CD4-positive, alpha-beta T cell (primary cell): ENCODE data around the gene SQSTM1. TPM values are rescaled to one million over a fixed set of nuclear protein-coding genes. Genes with fewer than 3 reads are reported as not detected.

ENCODE experiments used
- ATAC-seq: fragments of 200-7000 bp; cut with Tn5 transposase; one replicate; pipeline ENCODE4 v1.10.0; 2022; ENCODE audit warnings: mild to moderate bottlenecking; ENCODE audit not compliant: poor library complexity
- CTCF ChIA-PET: fragments of 350-600 bp; sonication (Branson Sonifier 250); formaldehyde crosslinking; loops from one replicate; lab custom pipeline; 2021; ENCODE audit warnings: antibody characterized with exemption, inconsistent platforms; lab: Charles Lee
- POLR2A ChIA-PET: fragments of 350-600 bp; sonication (Branson Sonifier 250); formaldehyde crosslinking; loops from one replicate; lab custom pipeline; 2021; ENCODE audit warnings: antibody characterized with exemption, inconsistent platforms; lab: Charles Lee
- DNase-seq, 14 experiments: peaks; one replicate each; pipeline ENCODE4 v3.0.0-alpha.2; 2013 to 2020; ENCODE audit warnings: mixed read lengths in 2 of 14
- H3K27ac ChIP-seq, 2 donors: one replicate each; pipeline versions ENCODE4 v1.5.1 to v1.7.0; 2013; ENCODE audit warnings: low read length in 2 of 2, low read depth in 1 of 2, mild to moderate bottlenecking in 1 of 2
- H3K27me3 ChIP-seq, 2 experiments: 1 replicate in 1 of 2; 2 replicates in 1 of 2; pipeline versions ENCODE4 v1.6.1 to v1.7.0; 2013; ENCODE audit warnings: low read length in 2 of 2, control low read depth in 1 of 2, mild to moderate bottlenecking in 1 of 2, moderate library complexity in 1 of 2; ENCODE audit not compliant: insufficient read depth in 2 of 2, control insufficient read depth in 1 of 2
- H3K36me3 ChIP-seq: one replicate; pipeline ENCODE4 v1.6.1; 2013; ENCODE audit warnings: low read length, control low read depth; ENCODE audit not compliant: insufficient read depth
- H3K4me1 ChIP-seq: one replicate; pipeline ENCODE4 v1.6.1; 2013; ENCODE audit warnings: low read length, control low read depth; ENCODE audit not compliant: insufficient read depth
- H3K4me3 ChIP-seq: one replicate; pipeline ENCODE4 v1.5.1; 2013; ENCODE audit warnings: mild to moderate bottlenecking, low read length, moderate library complexity
- H3K9me3 ChIP-seq, 2 experiments: 1 replicate in 1 of 2; 2 replicates in 1 of 2; pipeline versions ENCODE4 v1.6.1 to v1.7.0; 2013; ENCODE audit warnings: low read length in 2 of 2, mild to moderate bottlenecking in 2 of 2, control low read depth in 1 of 2, moderate library complexity in 1 of 2; ENCODE audit not compliant: control insufficient read depth in 1 of 2, insufficient read depth in 1 of 2
- H3K27ac Mint-ChIP-seq: one replicate; pipeline ENCODE4 v1.8.0; 2020; ENCODE audit warnings: mixed read lengths
- H3K27me3 Mint-ChIP-seq: one replicate; pipeline ENCODE4 v1.8.0; 2021; ENCODE audit warnings: mixed read lengths
- H3K36me3 Mint-ChIP-seq: one replicate; pipeline ENCODE4 v1.8.0; 2021; ENCODE audit warnings: low read depth, mixed read lengths
- H3K4me1 Mint-ChIP-seq: one replicate; pipeline ENCODE4 v1.8.0; 2021; ENCODE audit warnings: low read depth, mixed read lengths
- H3K4me3 Mint-ChIP-seq: one replicate; pipeline ENCODE4 v1.8.0; 2020; ENCODE audit warnings: mild to moderate bottlenecking, mixed read lengths
- H3K9me3 Mint-ChIP-seq: one replicate; pipeline ENCODE4 v1.8.0; 2020; ENCODE audit warnings: mixed read lengths
- CTCF ChIP-seq: fragments of 200-600 bp; IDR thresholded peaks from one replicate; pipeline ENCODE4 v1.8.0; 2022; ENCODE audit warnings: antibody characterized with exemption, mild to moderate bottlenecking
- intact Hi-C, 2 experiments: fragments of 100-400 bp; cut with DNase I in 1 of 2; cut with micrococcal nuclease in 1 of 2; formaldehyde crosslinking; loops; one replicate each; pipeline versions ENCODE4 v1.15.1 to v1.9.0; 2023 to 2025; cut with DNase I, micrococcal nuclease
- total RNA-seq, 174 experiments: library from RNA in 2 of 174; stranded (reverse) in 2 of 174; gene quantifications; one replicate each; pipeline ENCODE4 v1.2.3 and lab custom pipeline; 2021 to 2026

The SQSTM1 gene
- total RNA-seq, 2 experiments from 2014 or later = 260 to 267 TPM

- ATAC-seq = no peak
- H3K27ac ChIP-seq = no peak overlapping the region
- H3K4me1 ChIP-seq = no peaks in the 10 kb centered on the region
- H3K27ac Mint-ChIP-seq = no peak overlapping the region
- peaks cover 44% of the 10 kb centered on the region for H3K36me3 ChIP-seq
- H3K9me3 Mint-ChIP-seq = peaks cover 6% of the 10 kb centered on the region
- no peak overlapping the region for H3K4me3 Mint-ChIP-seq
- no peaks in the 10 kb centered on the region for H3K27me3 ChIP-seq
- CTCF ChIA-PET = no interaction called here
- H3K36me3 Mint-ChIP-seq = peaks cover 64% of the 10 kb centered on the region
- intact Hi-C loops = no loop called here
- no peaks in the 10 kb centered on the region for H3K4me1 Mint-ChIP-seq
- no peak for TF ChIP-seq CTCF
- peaks cover 10 to 20% of the 10 kb centered on the region in 2 experiments for H3K9me3 ChIP-seq
- no peak overlapping the region for H3K4me3 ChIP-seq
- DNase-seq = no peak
- no peaks in the 10 kb centered on the region for H3K27me3 Mint-ChIP-seq
- POLR2A ChIA-PET = no interaction called here
Measured at GRCh38 chr5:179882338-179882737, 61.6 kb downstream of the SQSTM1 start.

- Mint-ChIP-seq H3K27ac (no peak overlapping the region), H3K4me3 (no peak overlapping the region), H3K27me3 (no peaks in the 10 kb centered on the region), H3K9me3 (peaks cover 6% of the 10 kb centered on the region), H3K4me1 (no peaks in the 10 kb centered on the region), H3K36me3 (peaks cover 66% of the 10 kb centered on the region)
- H3K9me3 ChIP-seq = peaks cover 10 to 20% of the 10 kb centered on the region in 2 experiments
- no peaks in the 10 kb centered on the region for H3K4me1 ChIP-seq
- ATAC-seq (no peak), DNase-seq (no peak)
- no peak overlapping the region for H3K4me3 ChIP-seq
- POLR2A ChIA-PET = no interaction called here
- H3K27ac ChIP-seq = no peak overlapping the region
- CTCF ChIA-PET = no interaction called here
- peaks cover 48% of the 10 kb centered on the region for H3K36me3 ChIP-seq
- H3K27me3 ChIP-seq = no peaks in the 10 kb centered on the region
- intact Hi-C loops = no loop called here
- TF ChIP-seq CTCF = no peak
Measured at GRCh38 chr5:179883163-179883562, 62.5 kb downstream of the SQSTM1 start.

- no peaks in the 10 kb centered on the region for H3K4me1 ChIP-seq
- intact Hi-C loops = no loop called here
- no peak overlapping the region for H3K4me3 Mint-ChIP-seq
- H3K9me3 Mint-ChIP-seq = peaks cover 6% of the 10 kb centered on the region
- ATAC-seq (no peak), DNase-seq (no peak)
- peaks cover 86% of the 10 kb centered on the region for H3K36me3 Mint-ChIP-seq
- H3K27ac Mint-ChIP-seq = no peak overlapping the region
- no peak overlapping the region for H3K4me3 ChIP-seq
- no peaks in the 10 kb centered on the region for H3K27me3 Mint-ChIP-seq
- TF ChIP-seq CTCF = no peak
- ChIA-PET POLR2A (no interaction called here), CTCF (no interaction called here)
- peaks cover 10 to 20% of the 10 kb centered on the region in 2 experiments for H3K9me3 ChIP-seq
- H3K27me3 ChIP-seq = no peaks in the 10 kb centered on the region
- H3K27ac ChIP-seq = no peak overlapping the region
- H3K4me1 Mint-ChIP-seq = no peaks in the 10 kb centered on the region
- H3K36me3 ChIP-seq = peaks cover 56% of the 10 kb centered on the region
Measured at GRCh38 chr5:179885491-179886090, 64.9 kb downstream of the SQSTM1 start.
